ENCODE data around the gene ARHGAP26. TPM values are rescaled to one million over a fixed set of nuclear protein-coding genes. Genes with fewer than 3 reads are reported as not detected.

Gene ARHGAP26
- polyA plus RNA-seq, 1 donor from 2014 or later, result 0.83 TPM

DNA sequence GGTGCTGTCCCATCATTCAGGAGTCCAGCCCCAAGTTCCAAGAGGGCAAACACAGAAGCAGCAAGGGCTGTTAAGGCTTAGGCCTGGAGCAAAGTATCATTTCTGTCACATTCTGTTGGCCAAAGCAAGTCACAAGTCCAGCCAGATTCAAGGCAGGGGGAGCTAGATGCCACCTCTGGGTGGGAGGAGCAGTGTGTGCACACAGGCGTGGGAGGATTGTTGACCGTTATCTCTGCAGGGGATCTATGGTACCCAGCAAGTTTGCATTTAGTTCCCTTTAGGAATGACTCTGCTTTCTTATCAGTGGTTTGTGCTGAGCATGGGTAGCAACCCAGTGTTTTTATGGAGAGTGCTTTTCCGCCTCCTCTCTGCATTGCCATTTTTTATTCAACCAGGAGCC is 354.4 kb downstream of the ARHGAP26 start:
- no peaks in the 10 kb centered on the region for H3K9me2 ChIP-seq (ENCODE audit: insufficient read depth, low read length)
- TF ChIP-seq SMC3 (conservative IDR thresholded peaks at IDR 0.05; ENCODE audit: poor library complexity) (no peak), TAF1 (IDR thresholded peaks at IDR 0.05; ENCODE audit: low read depth) (no peak), CTCF (IDR thresholded peaks at IDR 0.05; ENCODE audit: poor library complexity, severe bottlenecking) (no peak), POLR2AphosphoS5 (IDR thresholded peaks at IDR 0.05) (no peak), EP300 (conservative IDR thresholded peaks at IDR 0.05; ENCODE audit: poor library complexity, severe bottlenecking) (no peak), REST (IDR thresholded peaks at IDR 0.05; ENCODE audit: borderline replicate concordance) (no peak), EZH2 (IDR thresholded peaks at IDR 0.05; ENCODE audit: borderline replicate concordance, insufficient read depth, low read length, poor library complexity, severe bottlenecking) (no peak), MXI1 (conservative IDR thresholded peaks at IDR 0.05; ENCODE audit: poor library complexity, severe bottlenecking) (no peak), RAD21 (conservative IDR thresholded peaks at IDR 0.05) (no peak)

DNA sequence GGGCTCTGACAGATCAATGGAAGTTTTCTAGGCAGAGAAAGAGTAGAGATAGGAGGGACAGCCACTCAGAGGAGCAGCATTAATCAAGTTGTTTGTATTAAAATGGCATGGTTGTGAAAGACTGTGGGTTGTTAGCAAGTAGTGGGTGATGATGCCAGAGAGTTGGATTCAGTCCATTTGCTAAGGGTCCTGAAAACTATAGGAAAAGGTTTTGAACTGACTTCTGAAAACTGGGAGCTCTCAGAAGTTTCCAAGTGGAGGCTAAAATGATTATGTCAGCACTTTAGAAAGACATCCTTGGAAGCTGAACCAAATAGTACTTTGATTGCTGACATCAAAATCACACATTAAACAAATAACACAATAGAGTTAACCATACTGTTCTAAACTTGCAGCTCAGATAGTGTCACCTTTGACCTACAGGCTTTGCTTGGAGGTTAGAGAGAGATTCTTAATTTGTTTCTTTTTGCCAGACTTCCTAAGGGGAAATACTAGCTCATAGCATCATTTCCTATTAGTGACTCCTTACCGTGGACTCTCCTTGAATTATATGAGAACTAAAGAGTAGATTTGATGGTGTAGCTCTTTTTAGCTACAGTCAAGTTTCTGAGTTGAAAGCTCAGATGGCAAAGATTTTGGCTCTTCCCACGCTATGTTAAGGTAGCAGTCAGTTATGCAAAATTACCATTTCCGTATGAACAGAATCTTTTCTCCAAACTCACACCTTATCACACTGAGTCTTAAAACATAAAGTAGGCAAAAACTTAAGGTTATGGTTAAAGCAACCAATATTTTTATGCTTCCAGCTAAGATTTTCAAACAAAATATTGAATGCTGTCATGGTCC is 356.2 kb downstream of the ARHGAP26 start:
- H3K27me3 ChIP-seq (ENCODE audit: insufficient read depth, low read depth, low read length), result no peaks in the 10 kb centered on the region
- H3F3A ChIP-seq (ENCODE audit: insufficient read depth, low read length, poor library complexity, severe bottlenecking), result no peaks in the 10 kb centered on the region
- no peaks in the 10 kb centered on the region for H3K9me2 ChIP-seq (ENCODE audit: insufficient read depth, low read length)
- TF ChIP-seq CTCF (IDR thresholded peaks at IDR 0.05; ENCODE audit: poor library complexity, severe bottlenecking) (no peak), TAF1 (IDR thresholded peaks at IDR 0.05; ENCODE audit: low read depth) (no peak), EZH2 (IDR thresholded peaks at IDR 0.05; ENCODE audit: borderline replicate concordance, insufficient read depth, low read length, poor library complexity, severe bottlenecking) (no peak), SMC3 (conservative IDR thresholded peaks at IDR 0.05; ENCODE audit: poor library complexity) (no peak), REST (IDR thresholded peaks at IDR 0.05; ENCODE audit: borderline replicate concordance) (no peak), POLR2AphosphoS5 (IDR thresholded peaks at IDR 0.05) (no peak), MXI1 (conservative IDR thresholded peaks at IDR 0.05; ENCODE audit: poor library complexity, severe bottlenecking) (no peak), RAD21 (conservative IDR thresholded peaks at IDR 0.05) (no peak), EP300 (conservative IDR thresholded peaks at IDR 0.05; ENCODE audit: poor library complexity, severe bottlenecking) (no peak)
- H3K36me3 ChIP-seq (ENCODE audit: insufficient read depth, low read length), result no peaks in the 10 kb centered on the region
- H3K4me3 ChIP-seq (ENCODE audit: low read length), result no peak overlapping the region
- H3K9me3 ChIP-seq (ENCODE audit: low read length), result no peaks in the 10 kb centered on the region
- H4K20me1 ChIP-seq (ENCODE audit: insufficient read depth), result no peaks in the 10 kb centered on the region
- H2AFZ ChIP-seq (ENCODE audit: low read depth, low read length), result no peak overlapping the region
- no peak overlapping the region for H3K4me2 ChIP-seq (ENCODE audit: low read length)
- H3K9ac ChIP-seq (ENCODE audit: low read length), result no peak overlapping the region
- no peaks in the 10 kb centered on the region for H3K79me2 ChIP-seq (replicated peaks; ENCODE audit: insufficient read depth, low read length)
- H3K27ac ChIP-seq (ENCODE audit: low read length), result no peak overlapping the region

More for the DNA sequence above, 354.4 kb downstream of the ARHGAP26 start:
- H3K36me3 ChIP-seq (ENCODE audit: insufficient read depth, low read length), result no peaks in the 10 kb centered on the region
- H3K27me3 ChIP-seq (ENCODE audit: insufficient read depth, low read depth, low read length), result no peaks in the 10 kb centered on the region
- H3K9ac ChIP-seq (ENCODE audit: low read length), result no peak overlapping the region
- no peak overlapping the region for H2AFZ ChIP-seq (ENCODE audit: low read depth, low read length)
- H4K20me1 ChIP-seq (ENCODE audit: insufficient read depth), result no peaks in the 10 kb centered on the region
- H3K79me2 ChIP-seq (replicated peaks; ENCODE audit: insufficient read depth, low read length), result no peaks in the 10 kb centered on the region
- H3K4me2 ChIP-seq (ENCODE audit: low read length), result no peak overlapping the region
- H3K4me3 ChIP-seq (ENCODE audit: low read length), result no peak overlapping the region
- H3K27ac ChIP-seq (ENCODE audit: low read length), result no peak overlapping the region
- H3K9me3 ChIP-seq (ENCODE audit: low read length), result no peaks in the 10 kb centered on the region
- no peaks in the 10 kb centered on the region for H3F3A ChIP-seq (ENCODE audit: insufficient read depth, low read length, poor library complexity, severe bottlenecking)
